Body of pancreas (tissue), 4 donors: ENCODE measurements around the gene SPAG6.

Experiments
- POLR2A ChIP-seq, 3 donors: fragments of 450-650 bp; IDR thresholded peaks; one replicate each; pipeline ENCODE4 v1.6.1; 2016; ENCODE audit warnings: antibody characterized with exemption in 3 of 3, mild to moderate bottlenecking in 2 of 3
- TF ChIP-seq, protein P1 (sequence below), 7 experiments: fragments of 450-650 bp in 4 of 7; fragments of 200-600 bp in 3 of 7; sonication (generic) in 3 of 7; IDR thresholded peaks; one replicate each; pipeline ENCODE4 v1.5.1; 2016 to 2019; ENCODE audit warnings: antibody characterized with exemption in 7 of 7

DNA sequence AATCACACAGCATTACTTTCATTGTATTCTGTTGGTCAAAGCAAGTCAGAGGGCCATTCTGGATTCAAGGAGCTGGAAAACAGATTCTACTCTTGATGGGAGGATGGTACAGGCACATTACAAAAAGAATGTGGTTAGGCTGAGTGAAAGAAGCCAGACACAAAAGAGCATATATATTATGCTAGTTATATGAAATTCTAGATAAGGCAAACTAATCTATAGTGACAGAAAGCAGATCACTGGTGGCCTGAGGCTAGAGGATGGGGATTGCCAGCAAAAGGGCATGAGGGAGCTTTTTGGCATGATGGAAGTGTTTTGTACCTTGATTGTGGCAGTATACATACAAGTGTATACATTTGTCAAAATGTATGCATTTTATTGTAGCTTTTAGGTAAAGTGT lies 96.8 kb downstream of the SPAG6 start:
- TF ChIP-seq, protein P1, sequence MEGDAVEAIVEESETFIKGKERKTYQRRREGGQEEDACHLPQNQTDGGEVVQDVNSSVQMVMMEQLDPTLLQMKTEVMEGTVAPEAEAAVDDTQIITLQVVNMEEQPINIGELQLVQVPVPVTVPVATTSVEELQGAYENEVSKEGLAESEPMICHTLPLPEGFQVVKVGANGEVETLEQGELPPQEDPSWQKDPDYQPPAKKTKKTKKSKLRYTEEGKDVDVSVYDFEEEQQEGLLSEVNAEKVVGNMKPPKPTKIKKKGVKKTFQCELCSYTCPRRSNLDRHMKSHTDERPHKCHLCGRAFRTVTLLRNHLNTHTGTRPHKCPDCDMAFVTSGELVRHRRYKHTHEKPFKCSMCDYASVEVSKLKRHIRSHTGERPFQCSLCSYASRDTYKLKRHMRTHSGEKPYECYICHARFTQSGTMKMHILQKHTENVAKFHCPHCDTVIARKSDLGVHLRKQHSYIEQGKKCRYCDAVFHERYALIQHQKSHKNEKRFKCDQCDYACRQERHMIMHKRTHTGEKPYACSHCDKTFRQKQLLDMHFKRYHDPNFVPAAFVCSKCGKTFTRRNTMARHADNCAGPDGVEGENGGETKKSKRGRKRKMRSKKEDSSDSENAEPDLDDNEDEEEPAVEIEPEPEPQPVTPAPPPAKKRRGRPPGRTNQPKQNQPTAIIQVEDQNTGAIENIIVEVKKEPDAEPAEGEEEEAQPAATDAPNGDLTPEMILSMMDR (IDR thresholded peaks at IDR 0.05) = no peak
- TF ChIP-seq POLR2A (IDR thresholded peaks at IDR 0.05) = no peak
